Measurements from ENCODE around the gene RAB11A.

- TF ChIP-seq CTCF (conservative IDR thresholded peaks at IDR 0.05; ENCODE audit: low read length) (no peak), EZH2phosphoT487 (IDR thresholded peaks at IDR 0.05; ENCODE audit: borderline replicate concordance) (no peak)
Observed at GRCh38 chr15:65877749-65878148, 8.5 kb downstream of the RAB11A start.
